A172 (cell line): ENCODE results near the gene CHPF2. TPM values are rescaled to one million over a fixed set of nuclear protein-coding genes. Genes with fewer than 3 reads are reported as not detected.

ENCODE experiments used
- DNase-seq: peaks from one replicate; pipeline ENCODE4 v3.0.0-alpha.2; 2015; ENCODE audit warnings: low spot score
- total RNA-seq: library from RNA; depleted of rRNA; stranded (reverse); fragments of >200 nt; shearing (Covaris generic); gene quantifications from 2 replicates; pipeline ENCODE4 v1.2.3, GENCODE V29; 2014

CHPF2 gene
- total RNA-seq, 1 experiment from 2014 or later: 37.8 TPM

DNA sequence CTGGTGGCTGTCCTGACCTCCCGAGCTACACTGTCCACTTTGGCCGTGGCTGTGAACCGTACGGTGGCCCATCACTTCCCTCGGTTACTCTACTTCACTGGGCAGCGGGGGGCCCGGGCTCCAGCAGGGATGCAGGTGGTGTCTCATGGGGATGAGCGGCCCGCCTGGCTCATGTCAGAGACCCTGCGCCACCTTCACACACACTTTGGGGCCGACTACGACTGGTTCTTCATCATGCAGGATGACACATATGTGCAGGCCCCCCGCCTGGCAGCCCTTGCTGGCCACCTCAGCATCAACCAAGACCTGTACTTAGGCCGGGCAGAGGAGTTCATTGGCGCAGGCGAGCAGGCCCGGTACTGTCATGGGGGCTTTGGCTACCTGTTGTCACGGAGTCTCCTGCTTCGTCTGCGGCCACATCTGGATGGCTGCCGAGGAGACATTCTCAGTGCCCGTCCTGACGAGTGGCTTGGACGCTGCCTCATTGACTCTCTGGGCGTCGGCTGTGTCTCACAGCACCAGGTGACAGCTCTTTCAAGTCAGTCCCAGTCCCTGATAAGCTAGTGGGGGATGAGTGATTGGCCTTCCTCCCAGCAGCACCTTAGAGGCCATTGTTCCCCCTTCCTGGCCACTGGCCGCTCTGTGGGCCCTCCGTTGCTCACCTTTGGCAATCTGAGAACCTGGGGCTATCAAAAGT is 3.0 kb downstream of the CHPF2 start:
- no peak for DNase-seq

DNA sequence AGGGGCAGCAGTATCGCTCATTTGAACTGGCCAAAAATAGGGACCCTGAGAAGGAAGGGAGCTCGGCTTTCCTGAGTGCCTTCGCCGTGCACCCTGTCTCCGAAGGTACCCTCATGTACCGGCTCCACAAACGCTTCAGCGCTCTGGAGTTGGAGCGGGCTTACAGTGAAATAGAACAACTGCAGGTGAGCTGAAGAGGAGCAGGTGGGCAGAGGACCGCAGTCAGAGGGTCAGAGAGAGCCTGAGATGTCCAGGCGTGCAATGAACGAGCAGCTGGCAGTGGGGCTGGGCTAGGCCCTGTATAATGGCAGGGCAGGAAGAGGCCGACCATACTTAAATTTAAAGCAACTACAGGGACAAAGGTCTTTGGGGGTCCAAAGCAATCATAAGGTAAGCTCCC is 4.1 kb downstream of the CHPF2 start:
- DNase-seq: no peak

DNA sequence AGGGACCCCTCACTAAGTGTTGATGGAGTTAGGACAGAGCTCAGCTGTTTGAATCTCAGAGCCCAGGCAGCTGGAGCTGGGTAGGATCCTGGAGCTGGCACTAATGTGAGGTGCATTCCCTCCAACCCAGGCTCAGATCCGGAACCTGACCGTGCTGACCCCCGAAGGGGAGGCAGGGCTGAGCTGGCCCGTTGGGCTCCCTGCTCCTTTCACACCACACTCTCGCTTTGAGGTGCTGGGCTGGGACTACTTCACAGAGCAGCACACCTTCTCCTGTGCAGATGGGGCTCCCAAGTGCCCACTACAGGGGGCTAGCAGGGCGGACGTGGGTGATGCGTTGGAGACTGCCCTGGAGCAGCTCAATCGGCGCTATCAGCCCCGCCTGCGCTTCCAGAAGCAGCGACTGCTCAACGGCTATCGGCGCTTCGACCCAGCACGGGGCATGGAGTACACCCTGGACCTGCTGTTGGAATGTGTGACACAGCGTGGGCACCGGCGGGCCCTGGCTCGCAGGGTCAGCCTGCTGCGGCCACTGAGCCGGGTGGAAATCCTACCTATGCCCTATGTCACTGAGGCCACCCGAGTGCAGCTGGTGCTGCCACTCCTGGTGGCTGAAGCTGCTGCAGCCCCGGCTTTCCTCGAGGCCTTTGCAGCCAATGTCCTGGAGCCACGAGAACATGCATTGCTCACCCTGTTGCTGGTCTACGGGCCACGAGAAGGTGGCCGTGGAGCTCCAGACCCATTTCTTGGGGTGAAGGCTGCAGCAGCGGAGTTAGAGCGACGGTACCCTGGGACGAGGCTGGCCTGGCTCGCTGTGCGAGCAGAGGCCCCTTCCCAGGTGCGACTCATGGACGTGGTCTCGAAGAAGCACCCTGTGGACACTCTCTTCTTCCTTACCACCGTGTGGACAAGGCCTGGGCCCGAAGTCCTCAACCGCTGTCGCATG is 5.2 kb downstream of the CHPF2 start:
- no peak for DNase-seq

DNA sequence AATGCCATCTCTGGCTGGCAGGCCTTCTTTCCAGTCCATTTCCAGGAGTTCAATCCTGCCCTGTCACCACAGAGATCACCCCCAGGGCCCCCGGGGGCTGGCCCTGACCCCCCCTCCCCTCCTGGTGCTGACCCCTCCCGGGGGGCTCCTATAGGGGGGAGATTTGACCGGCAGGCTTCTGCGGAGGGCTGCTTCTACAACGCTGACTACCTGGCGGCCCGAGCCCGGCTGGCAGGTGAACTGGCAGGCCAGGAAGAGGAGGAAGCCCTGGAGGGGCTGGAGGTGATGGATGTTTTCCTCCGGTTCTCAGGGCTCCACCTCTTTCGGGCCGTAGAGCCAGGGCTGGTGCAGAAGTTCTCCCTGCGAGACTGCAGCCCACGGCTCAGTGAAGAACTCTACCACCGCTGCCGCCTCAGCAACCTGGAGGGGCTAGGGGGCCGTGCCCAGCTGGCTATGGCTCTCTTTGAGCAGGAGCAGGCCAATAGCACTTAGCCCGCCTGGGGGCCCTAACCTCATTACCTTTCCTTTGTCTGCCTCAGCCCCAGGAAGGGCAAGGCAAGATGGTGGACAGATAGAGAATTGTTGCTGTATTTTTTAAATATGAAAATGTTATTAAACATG is 6.0 kb downstream of the CHPF2 start:
- no peak for DNase-seq

DNA sequence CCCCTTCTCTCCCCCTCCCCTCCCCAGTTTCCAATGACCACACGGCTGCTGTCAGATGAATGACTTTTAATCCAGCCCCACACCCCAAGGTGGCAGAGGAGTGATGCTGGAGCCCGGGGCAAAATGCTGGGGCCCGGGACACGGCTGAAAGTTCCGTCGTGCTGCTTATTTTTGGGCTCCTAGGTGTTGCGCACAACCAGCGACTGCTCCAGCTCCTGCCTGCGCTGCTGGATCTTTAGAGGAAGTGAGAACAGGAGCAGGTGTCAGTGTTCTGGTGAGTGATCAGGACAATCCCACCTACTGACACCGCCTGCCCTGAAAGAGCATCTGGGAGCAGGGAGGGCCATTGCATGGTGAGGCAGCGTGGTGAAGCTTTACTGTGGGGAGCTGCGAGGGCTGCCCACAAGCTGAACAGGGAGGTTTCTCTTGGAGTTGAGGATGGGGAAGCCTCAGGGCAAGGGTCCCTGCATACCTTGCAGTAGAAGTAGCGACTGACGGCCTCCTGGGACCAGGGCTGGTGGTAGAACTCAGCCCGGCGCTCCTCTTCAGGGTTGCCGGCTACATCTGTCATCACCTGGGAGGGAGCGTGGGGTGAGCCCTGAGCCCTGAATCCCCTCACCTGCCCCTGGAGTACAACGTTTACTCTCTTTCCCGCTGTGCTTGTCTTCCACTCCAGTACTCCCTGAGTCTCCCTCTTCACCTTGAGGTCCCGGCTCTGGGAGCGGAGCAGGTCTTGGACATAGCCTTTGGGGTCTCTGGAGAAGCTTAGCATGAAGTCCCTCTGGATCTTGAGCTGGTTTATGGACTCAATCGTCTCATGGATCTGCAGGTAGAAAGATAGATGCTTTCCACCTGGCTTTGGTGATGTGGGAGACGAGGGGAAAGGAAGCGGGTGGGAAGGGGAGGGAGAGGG is 6.9 kb downstream of the CHPF2 start:
- no peak for DNase-seq

DNA sequence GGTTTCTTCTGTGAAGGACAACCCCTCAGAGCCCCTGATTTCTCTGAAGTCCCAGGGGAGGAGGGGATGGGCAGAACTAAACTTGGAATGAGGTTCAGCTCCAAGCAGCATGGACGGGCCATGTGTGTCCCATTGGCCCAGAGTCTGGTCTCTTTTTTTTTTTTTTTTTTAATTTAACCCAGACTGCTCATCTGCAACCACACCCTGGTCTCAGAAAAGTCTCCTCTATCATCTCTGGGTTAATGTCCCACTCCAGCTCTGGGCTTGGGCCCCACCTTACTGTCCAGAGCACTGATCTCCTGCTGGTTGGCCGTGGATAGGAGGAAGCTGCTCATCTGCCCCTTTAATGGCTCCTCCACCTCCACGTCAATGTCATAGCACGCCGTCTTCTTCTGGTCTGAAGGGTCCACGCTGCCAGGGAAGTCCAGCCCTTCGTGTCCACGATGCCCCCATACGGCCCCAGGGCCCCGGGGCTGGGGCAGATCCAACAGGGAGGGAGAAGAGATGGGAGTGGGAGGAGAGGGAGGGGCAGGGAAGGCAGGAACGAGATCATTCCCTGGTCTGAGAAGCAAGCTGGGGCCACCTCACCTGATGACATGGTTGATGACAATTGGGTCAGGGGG is 7.7 kb downstream of the CHPF2 start:
- no peak for DNase-seq

DNA sequence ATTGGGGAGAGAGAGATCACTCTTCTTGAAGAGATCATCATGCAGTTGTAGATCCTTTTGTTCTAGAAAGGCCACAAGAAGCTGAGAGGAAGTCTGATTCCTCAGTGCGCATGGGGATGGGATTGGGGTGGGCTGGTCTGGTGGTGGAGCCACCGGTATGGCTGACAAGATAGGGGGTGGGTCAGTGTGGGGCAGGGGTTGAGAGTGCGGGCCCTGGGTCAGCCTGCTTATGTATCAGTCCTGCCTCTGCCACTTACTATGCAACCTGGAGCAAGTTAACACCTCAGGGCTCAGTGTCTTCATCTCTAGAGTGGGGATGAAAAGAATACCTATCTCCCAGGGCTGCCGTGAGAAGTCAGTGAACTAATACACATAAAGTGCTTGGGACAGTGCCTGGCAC is 8.3 kb downstream of the CHPF2 start:
- DNase-seq: no peak

DNA sequence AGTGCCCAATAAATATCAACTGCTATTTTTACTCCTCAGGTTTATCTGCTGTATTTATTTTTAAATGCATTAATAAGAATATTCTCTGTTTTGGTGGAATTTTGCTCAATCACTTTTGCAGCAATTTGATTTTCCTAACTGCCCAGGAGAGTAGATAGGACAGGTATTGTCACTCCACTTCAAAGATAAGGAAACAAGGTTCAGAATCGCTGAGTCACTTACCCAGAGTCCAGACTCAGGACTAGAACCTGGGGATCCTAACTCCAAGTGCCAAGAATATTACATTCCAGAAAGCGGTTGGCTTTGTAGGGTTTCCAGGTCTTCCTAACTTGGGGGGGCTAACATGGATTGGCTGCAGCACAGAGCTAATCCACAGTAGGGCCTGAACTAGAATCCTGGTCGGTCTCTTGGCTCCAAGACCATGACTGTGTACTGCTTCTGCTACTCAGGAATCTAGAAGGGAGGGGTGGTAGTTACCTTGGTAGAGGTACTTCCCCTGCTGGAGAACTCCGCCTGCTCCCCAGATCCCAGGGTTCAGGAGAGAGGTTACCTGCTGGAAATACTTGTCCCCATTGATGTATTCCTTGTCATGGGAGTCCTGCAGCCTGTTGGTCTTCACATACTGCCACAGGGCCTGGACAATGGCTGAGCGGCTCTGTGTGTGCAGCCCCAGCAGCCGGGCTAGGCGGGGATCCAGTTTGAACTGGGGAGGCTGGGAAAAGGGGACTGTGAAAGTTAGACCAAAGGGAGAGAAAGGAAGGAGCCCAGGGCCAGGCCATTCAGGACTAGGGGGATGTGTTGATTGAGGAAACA is 8.9 kb downstream of the CHPF2 start:
- DNase-seq: no peak

DNA sequence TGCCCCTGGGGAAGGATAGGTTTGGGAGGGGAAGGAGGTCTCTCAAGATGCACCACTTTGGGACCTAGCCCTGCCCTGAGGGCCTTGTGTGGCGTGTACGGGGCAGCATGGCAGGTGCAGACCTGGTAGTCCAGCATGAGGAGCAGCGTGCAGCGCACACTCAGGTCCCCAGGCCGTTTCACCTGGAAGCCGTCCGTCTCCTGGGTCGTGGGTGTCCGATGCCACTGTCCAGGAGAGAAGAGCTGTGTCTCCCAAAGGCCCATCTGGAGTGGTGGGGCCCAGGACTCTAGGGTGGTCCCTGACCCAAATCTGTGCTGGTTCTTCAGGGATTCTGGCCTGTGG is 9.4 kb downstream of the CHPF2 start:
- DNase-seq: no peak

DNA sequence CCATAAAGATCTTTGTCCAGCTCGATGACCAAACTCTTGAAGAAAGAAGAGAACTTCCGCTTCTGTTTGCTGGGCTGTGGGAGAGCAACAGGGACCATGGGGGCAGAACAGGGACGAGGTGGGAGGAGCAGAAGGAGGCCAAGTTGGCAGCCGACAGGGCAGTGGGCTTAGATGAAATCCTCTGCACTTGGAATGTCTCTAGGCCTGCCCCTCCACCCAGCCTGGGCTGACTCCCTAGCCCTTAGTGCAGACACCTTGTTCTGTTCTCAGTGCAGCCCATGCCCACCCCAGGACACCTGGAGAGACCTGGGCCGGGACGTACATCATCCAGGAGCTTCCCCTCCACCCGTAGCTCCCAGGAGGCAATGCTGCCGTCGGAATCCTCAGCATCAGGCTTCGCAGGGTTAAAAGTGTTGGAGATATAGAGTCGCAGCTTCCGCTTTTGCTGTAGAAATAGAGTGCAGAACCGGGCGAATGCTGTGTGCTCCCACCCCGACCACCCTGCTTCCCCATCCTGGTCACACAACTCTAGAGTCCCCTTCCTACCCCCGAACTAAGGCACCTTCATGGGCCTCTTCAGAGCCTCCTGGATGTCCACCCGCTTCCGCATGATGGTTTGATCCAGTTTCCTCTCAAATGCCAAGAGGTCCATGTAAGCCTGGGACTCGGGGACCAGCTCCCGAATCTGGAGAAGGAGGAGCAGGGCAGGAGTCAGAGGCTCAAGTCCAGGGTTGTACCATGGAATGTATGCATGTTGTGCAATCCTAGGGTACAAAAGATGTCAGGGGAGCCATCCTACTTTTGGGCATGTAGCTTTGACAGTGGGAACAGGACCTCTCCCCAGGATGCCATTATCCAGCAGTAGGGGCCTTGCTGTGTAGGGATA is 10.1 kb downstream of the CHPF2 start:
- DNase-seq: no peak

DNA sequence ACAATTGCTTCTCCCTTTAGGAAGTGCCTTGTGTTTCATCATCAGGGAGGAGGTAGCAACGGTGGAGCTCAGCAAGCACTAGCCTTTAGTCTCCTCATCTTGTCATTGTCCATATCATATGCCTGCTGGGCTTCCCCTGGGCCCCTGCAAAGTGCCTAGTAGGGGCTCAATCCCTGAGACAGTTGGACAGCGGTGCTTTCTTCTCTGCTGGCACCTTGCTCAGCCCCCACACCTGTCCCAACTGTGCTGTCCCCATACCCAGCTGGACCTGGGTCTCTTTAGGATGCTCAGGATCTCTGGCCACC is 10.7 kb downstream of the CHPF2 start:
- DNase-seq: no peak

DNA sequence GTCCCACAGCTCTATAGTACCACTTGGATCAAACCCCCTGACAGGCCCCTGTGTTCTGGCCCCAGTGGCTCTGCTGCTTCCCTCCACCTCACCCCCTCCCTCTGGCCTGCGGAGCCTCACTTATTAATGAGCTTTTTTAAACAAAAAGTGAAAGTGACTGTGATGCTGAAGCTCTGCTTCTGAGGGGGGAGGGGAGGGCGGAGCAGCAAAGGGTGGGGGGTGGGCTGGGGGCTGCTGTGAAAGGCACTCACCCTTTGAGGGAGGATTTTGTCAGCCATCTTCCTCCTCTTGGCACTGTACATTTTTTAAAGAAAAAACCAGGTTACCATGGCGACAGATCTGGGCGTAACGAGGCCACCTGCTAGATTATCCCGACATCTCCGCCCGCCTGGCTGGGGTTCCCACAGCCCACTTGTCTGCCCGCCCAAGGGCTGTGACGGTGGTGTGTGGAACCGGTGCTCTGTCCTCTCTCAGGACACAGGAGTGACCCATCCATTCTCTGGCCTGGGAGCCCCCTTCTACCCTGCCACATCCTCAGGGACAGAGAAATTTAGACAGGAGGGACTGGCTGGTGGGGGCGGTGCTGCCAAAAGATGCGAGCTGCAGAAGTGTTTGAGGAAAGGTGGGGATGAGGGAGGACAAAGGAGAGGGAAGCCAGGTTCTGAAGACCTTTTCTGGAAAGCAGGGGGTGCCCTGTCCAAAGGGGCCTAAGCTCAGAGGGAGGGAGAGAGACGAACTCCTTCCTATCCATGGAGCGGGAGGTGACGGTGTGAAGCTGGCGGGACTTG is 11.3 kb downstream of the CHPF2 start:
- no peak for DNase-seq

DNA sequence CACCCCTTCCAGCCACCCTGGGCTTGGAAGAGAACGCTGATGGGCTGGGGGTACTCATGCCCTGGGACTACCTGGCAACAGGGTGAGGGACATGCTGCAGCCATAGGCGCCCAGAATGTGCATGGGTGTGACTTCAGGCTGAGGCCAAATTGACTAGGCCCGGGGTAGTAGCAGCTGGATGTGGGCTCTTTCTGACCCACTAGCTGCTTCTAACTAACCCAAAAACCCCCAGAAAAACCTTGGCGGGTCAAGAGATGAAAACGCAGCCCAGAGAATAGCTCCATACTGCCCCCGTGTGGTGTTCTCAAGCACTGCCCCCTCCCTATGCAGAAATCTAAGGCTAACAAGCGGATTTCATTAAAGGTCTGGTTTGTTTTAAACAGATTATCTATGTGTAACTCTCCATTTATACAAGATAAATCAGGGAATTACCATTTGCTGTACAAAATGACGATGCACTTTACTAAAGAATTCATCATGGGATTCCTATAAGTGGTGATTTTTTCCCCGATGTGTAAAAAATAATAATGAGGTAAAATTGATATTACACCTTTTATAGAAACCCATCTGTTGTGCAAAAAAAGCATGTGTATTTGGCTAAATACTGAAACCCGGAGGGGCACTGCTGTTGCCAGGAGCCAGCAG is 12.0 kb downstream of the CHPF2 start:
- DNase-seq: peak; percentile 45

DNA sequence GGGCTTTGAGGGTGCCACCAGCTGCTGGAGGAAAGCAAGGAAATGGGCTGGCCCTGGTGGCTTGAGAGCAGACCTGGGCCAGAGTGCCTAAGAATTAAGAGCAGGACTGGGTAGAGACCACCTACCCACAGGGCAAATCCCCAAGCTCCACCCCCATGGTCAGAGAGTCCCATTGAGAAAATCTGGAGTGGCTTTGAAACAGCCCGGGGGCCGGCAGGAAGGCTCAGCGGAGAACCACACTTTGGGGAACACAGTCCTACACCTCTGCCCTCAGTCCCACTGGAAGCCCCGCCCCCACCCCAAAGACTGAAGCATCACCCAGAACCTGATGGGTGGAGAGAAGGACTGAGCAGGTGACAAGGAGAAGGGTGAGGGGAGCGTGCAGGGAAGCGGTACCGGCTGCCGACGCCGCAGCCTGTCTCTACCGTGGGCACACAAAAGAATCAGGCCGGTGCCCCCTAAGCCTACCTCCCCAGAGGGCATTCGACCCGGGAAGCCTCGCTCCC is 12.6 kb downstream of the CHPF2 start:
- no peak for DNase-seq

DNA sequence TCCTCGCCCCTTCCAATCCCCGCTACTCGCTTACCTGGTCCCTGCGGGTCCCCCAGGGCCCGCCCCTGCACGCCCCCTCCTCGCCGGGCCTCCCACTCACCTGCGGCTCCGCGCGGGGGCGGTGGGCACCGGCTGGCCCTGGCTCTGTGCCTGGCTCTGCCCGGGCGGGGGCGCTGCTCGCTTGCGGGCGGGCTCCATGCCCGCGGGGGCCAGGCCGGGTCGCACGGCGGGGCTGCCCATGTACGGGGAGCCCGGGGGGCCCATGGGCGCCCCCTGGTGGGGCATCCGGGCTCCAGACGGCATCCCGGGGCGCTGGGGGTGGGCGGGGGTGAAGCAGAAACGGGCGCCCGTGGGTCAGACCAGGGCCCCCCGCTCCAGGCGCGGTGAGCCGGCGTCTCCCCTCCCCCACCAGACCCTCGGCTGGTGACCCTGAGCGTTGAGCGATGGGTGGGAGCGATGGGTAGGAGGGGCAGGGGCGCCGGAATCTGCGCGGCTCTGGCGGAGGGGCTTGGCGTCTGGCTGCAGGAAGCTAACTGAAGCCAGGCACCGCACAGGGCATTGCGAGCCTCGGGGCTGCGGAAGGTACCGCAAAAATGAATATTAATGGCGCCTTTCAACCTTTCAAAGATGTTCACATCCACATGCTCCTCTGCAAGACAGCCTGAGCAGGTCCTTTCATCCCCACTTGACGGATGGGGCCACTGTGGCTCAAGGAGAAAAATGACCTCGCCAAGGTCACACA is 13.2 kb downstream of the CHPF2 start:
- DNase-seq: no peak

DNA sequence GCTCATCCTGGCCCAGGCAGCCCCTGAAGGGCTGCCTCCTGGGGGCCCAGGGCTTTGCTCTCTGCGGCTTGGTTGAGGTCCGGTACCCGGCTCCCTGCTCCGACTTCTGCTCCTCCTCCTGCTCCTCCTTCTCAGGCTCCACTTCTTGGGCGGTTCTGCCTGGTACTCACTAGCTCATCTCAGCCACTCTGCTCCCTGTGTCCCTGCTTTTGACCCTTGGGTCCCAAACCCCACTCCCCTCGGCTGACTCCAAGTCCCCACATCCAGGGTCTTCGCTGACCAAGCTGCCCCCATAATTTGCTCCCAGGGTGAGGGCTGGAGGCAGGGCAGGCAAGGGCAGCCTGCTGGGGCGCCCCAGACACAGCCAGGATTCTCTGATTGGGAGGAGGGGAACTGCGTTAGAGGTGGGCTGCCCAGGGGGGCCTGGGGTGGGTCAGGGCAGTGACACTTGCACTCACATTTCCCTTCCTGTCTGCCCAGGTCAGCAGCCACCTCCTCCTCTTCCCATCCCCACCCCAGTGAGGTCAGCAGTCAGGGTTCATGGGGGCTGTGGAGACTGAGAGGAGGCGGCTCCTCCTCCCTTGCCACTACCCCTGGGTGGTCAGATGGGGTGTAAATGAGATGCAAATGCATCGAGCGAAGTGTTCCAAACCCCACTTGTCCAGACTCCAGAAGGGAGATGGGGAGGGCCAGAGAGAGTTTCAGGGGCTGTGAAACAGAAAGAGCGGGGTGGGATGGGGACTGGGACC is 14.0 kb downstream of the CHPF2 start:
- DNase-seq: no peak
